B cell (primary cell): ENCODE data around the gene GPR149.

Experiments used
- CTCF ChIP-seq: fragments of 200-600 bp; IDR thresholded peaks from one replicate; pipeline ENCODE4 v1.8.0; 2022; ENCODE audit warnings: antibody characterized with exemption, mild to moderate bottlenecking
- EZH2 ChIP-seq: IDR thresholded peaks from 2 replicates; pipeline ENCODE4 v1.6.1; 2012; ENCODE audit warnings: borderline replicate concordance, low read depth, mild to moderate bottlenecking, moderate library complexity, low read length; ENCODE audit not compliant: insufficient read depth, poor library complexity, severe bottlenecking

- TF ChIP-seq CTCF (no peak), EZH2 (no peak)
These were observed 40.1 kb downstream of the GPR149 start for GRCh38 chr3:154389861-154390260.
